Naive thymus-derived CD4-positive, alpha-beta T cell (primary cell): ENCODE measurements around the gene KCNH1. TPM values are rescaled to one million over a fixed set of nuclear protein-coding genes. Genes with fewer than 3 reads are reported as not detected.

Experiments used
- ATAC-seq: fragments of 150-1000 bp; cut with Tn5 transposase; 2 replicates; pipeline ENCODE4 v1.10.0; 2021; ENCODE audit warnings: mild to moderate bottlenecking, moderate library complexity
- CTCF ChIA-PET: fragments of 350-600 bp; sonication (Branson Sonifier 250); formaldehyde crosslinking; loops from one replicate; lab custom pipeline; 2021; ENCODE audit warnings: antibody characterized with exemption; lab: Charles Lee
- POLR2A ChIA-PET: fragments of 350-600 bp; sonication (Branson Sonifier 250); formaldehyde crosslinking; loops from one replicate; lab custom pipeline; 2021; ENCODE audit warnings: antibody characterized with exemption, inconsistent platforms; lab: Charles Lee
- DNase-seq, 9 donors: peaks; one replicate each; pipeline versions ENCODE4 v3.0.0 to v3.0.0-alpha.2; 2020 to 2022; ENCODE audit warnings: mixed read lengths in 1 of 9
- H3K27ac ChIP-seq: one replicate; pipeline ENCODE4 v1.7.0; 2013; ENCODE audit warnings: mild to moderate bottlenecking, low read depth, low read length, moderate library complexity
- H3K27me3 ChIP-seq, 2 donors: one replicate each; pipeline ENCODE4 v1.7.0; 2013; ENCODE audit warnings: low read length in 2 of 2, mild to moderate bottlenecking in 2 of 2, moderate library complexity in 2 of 2; ENCODE audit not compliant: control insufficient read depth in 2 of 2, insufficient read depth in 2 of 2
- H3K36me3 ChIP-seq, 3 experiments: 1 replicate in 2 of 3; 2 replicates in 1 of 3; pipeline ENCODE4 v1.7.0; 2013; ENCODE audit warnings: low read length in 3 of 3, mild to moderate bottlenecking in 3 of 3, moderate library complexity in 1 of 3; ENCODE audit not compliant: insufficient read depth in 3 of 3, control insufficient read depth in 2 of 3
- H3K4me1 ChIP-seq, 2 donors: one replicate each; pipeline ENCODE4 v1.7.0; 2013; ENCODE audit warnings: low read length in 2 of 2, mild to moderate bottlenecking in 2 of 2, moderate library complexity in 1 of 2; ENCODE audit not compliant: control insufficient read depth in 2 of 2, insufficient read depth in 2 of 2
- H3K4me3 ChIP-seq: 2 replicates; pipeline ENCODE4 v1.7.0; 2013; ENCODE audit warnings: mild to moderate bottlenecking, low read length
- H3K9me3 ChIP-seq, 3 experiments: 1 replicate in 2 of 3; 2 replicates in 1 of 3; pipeline ENCODE4 v1.7.0; 2013; ENCODE audit warnings: low read length in 3 of 3; ENCODE audit not compliant: control insufficient read depth in 2 of 3
- H3K27ac Mint-ChIP-seq, 9 donors: one replicate each; pipeline ENCODE4 v1.8.0; 2020 to 2022; ENCODE audit warnings: mixed read lengths in 9 of 9, mild to moderate bottlenecking in 8 of 9, moderate library complexity in 5 of 9, inconsistent platforms in 2 of 9
- H3K27me3 Mint-ChIP-seq, 5 donors: one replicate each; pipeline ENCODE4 v1.8.0; 2021 to 2022; ENCODE audit warnings: mixed read lengths in 5 of 5, mild to moderate bottlenecking in 1 of 5
- H3K36me3 Mint-ChIP-seq, 5 donors: one replicate each; pipeline ENCODE4 v1.8.0; 2020 to 2022; ENCODE audit warnings: mixed read lengths in 5 of 5, mild to moderate bottlenecking in 3 of 5, inconsistent platforms in 1 of 5
- H3K4me1 Mint-ChIP-seq, 7 donors: one replicate each; pipeline ENCODE4 v1.8.0; 2020 to 2022; ENCODE audit warnings: mixed read lengths in 7 of 7, mild to moderate bottlenecking in 3 of 7, inconsistent platforms in 1 of 7
- H3K4me3 Mint-ChIP-seq, 10 donors: one replicate each; pipeline ENCODE4 v1.8.0; 2020 to 2022; ENCODE audit warnings: mild to moderate bottlenecking in 10 of 10, mixed read lengths in 10 of 10, moderate library complexity in 6 of 10, inconsistent platforms in 2 of 10
- H3K9me3 Mint-ChIP-seq, 11 donors: one replicate each; pipeline ENCODE4 v1.8.0; 2020 to 2022; ENCODE audit warnings: mixed read lengths in 11 of 11, mild to moderate bottlenecking in 4 of 11, inconsistent platforms in 1 of 11, moderate library complexity in 1 of 11
- intact Hi-C, 2 donors: fragments of 100-400 bp; cut with micrococcal nuclease; formaldehyde crosslinking; loops; one replicate each; pipeline ENCODE4 v1.15.1; 2023
- polyA plus RNA-seq, 2 donors: library from polyadenylated mRNA; unstranded; fragments of 300-500 nt; fragmentation: Illumina TruSeq; gene quantifications; one replicate each; pipeline ENCODE4 v1.2.3, GENCODE V29; 2021
- total RNA-seq, 6 experiments: library from RNA in 5 of 6; stranded (reverse) in 5 of 6; gene quantifications; 1 replicate in 5 of 6; 2 replicates in 1 of 6; pipeline ENCODE4 v1.2.3 and lab custom pipeline; 2021 to 2026

The KCNH1 gene
- not detected for total RNA-seq
- polyA plus RNA-seq = not detected
- not detected for total RNA-seq (lab: John Stamatoyannopoulos, UW)

GRCh38 chr1:211133836-211134669 lies at the start of gene KCNH1:
TSS of gene KCNH1 (minus strand) at chr1:211134148. CDS start at chr1:211133945, 203 bp downstream.
- H3K27ac ChIP-seq = no peak within 1 kb of the TSS
- no peaks in the 10 kb centered on the region for H3K9me3 Mint-ChIP-seq
- H3K4me1 Mint-ChIP-seq = peaks cover 0 to 10% (median 7%) of the 10 kb centered on the region in 7 donors
- peak; percentile 93 for ATAC-seq
- H3K27me3 Mint-ChIP-seq = peaks cover 19 to 89% (median 64%) of the 10 kb centered on the region in 5 donors
- peaks cover 3 to 5% of the 10 kb centered on the region in 2 donors for H3K4me1 ChIP-seq
- intact Hi-C loops = loop anchor here (1.0 to 10.0 kb wide), 6 partner anchors 91 to 1269 kb away; partner anchors contain the start of gene RCOR3 (in 1 of the 2)
- peaks cover 0 to 6% of the 10 kb centered on the region in 2 donors for H3K27me3 ChIP-seq
- no peak within 1 kb of the TSS for H3K27ac Mint-ChIP-seq
- ChIA-PET CTCF (interaction anchor here (0.6 to 1.3 kb wide), 5 partner anchors 9 to 727 kb away, joined by 3 to 5 read pairs (median 4); no protein-coding TSS in a partner anchor), POLR2A (interaction anchor here (0.6 to 1.9 kb wide), 2 partner anchors 117 to 124 kb away, joined by 3 to 7 read pairs; no protein-coding TSS in a partner anchor)
- no peaks in the 10 kb centered on the region for H3K9me3 ChIP-seq
- peak; percentile 55 to 81 (median 71) for DNase-seq
- peak within 1 kb of the TSS; percentile 50 for H3K4me3 ChIP-seq
- H3K4me3 Mint-ChIP-seq = peak within 1 kb of the TSS; percentile 65 to 88 (median 78)
- no peaks in the 10 kb centered on the region for H3K36me3 Mint-ChIP-seq
- H3K36me3 ChIP-seq = no peaks in the 10 kb centered on the region

GRCh38 chr1:211182746-211183145 lies 48.8 kb upstream of the KCNH1 start:
- intact Hi-C loops = no loop called here
- Mint-ChIP-seq H3K4me3 (no peak overlapping the region), H3K27ac (no peak overlapping the region), H3K4me1 (no peaks in the 10 kb centered on the region), H3K9me3 (no peaks in the 10 kb centered on the region), H3K27me3 (peaks cover 0 to 8% (median 0%) of the 10 kb centered on the region in 5 donors), H3K36me3 (no peaks in the 10 kb centered on the region)
- Histone ChIP-seq H3K36me3 (no peaks in the 10 kb centered on the region), H3K9me3 (no peaks in the 10 kb centered on the region), H3K27me3 (no peaks in the 10 kb centered on the region), H3K4me1 (no peaks in the 10 kb centered on the region), H3K4me3 (no peak overlapping the region), H3K27ac (no peak overlapping the region)
- no peak for ATAC-seq
- no peak for DNase-seq
- ChIA-PET CTCF (interaction anchor here (0.6 kb wide), 1 partner anchor 53 kb away, joined by 4 read pairs; no protein-coding TSS in a partner anchor), POLR2A (no interaction called here)

- H3K4me3 Mint-ChIP-seq = no peak overlapping the region
Measured at GRCh38 chr1:211174375-211174774, 40.4 kb upstream of the KCNH1 start.

GRCh38 chr1:211172657-211173056 lies 38.7 kb upstream of the KCNH1 start:
- Histone ChIP-seq H3K36me3 (no peaks in the 10 kb centered on the region), H3K27ac (no peak overlapping the region), H3K27me3 (no peaks in the 10 kb centered on the region), H3K9me3 (peaks cover 0 to 25% (median 0%) of the 10 kb centered on the region in 3 experiments), H3K4me3 (no peak overlapping the region), H3K4me1 (no peaks in the 10 kb centered on the region)
- peaks cover 0 to 13% (median 10%) of the 10 kb centered on the region in 5 donors for H3K36me3 Mint-ChIP-seq
- ChIA-PET CTCF (no interaction called here), POLR2A (no interaction called here)
- no peak overlapping the region for H3K27ac Mint-ChIP-seq
- no peaks in the 10 kb centered on the region for H3K4me1 Mint-ChIP-seq
- H3K27me3 Mint-ChIP-seq = peaks cover 6 to 20% (median 8%) of the 10 kb centered on the region in 5 donors
- intact Hi-C loops = no loop called here
- DNase-seq (no peak), ATAC-seq (no peak)
- peaks cover 6 to 57% (median 24%) of the 10 kb centered on the region in 11 donors for H3K9me3 Mint-ChIP-seq
- H3K4me3 Mint-ChIP-seq = no peak overlapping the region

More at GRCh38 chr1:211174375-211174774, 40.4 kb upstream of the KCNH1 start:
- no peaks in the 10 kb centered on the region for H3K36me3 ChIP-seq
- H3K27me3 Mint-ChIP-seq = peaks cover 0 to 20% (median 5%) of the 10 kb centered on the region in 5 donors
- H3K4me1 ChIP-seq = no peaks in the 10 kb centered on the region
- CTCF ChIA-PET = no interaction called here
- no peak overlapping the region for H3K4me3 ChIP-seq
- DNase-seq (no peak), ATAC-seq (no peak)
- H3K9me3 Mint-ChIP-seq = peaks cover 5 to 40% (median 15%) of the 10 kb centered on the region in 11 donors
- H3K27me3 ChIP-seq = no peaks in the 10 kb centered on the region
- H3K9me3 ChIP-seq = peaks cover 0 to 14% (median 0%) of the 10 kb centered on the region in 3 experiments
- peaks cover 0 to 8% (median 5%) of the 10 kb centered on the region in 5 donors for H3K36me3 Mint-ChIP-seq
- intact Hi-C loops = no loop called here
- H3K27ac ChIP-seq = no peak overlapping the region
- H3K4me1 Mint-ChIP-seq = no peaks in the 10 kb centered on the region
- no peak overlapping the region for H3K27ac Mint-ChIP-seq
- POLR2A ChIA-PET = no interaction called here

- peaks cover 6 to 70% (median 29%) of the 10 kb centered on the region in 11 donors for H3K9me3 Mint-ChIP-seq
- intact Hi-C loops = no loop called here
- H3K27ac ChIP-seq = no peak overlapping the region
- H3K36me3 Mint-ChIP-seq = peaks cover 0 to 22% (median 15%) of the 10 kb centered on the region in 5 donors
- H3K4me1 Mint-ChIP-seq = no peaks in the 10 kb centered on the region
- H3K4me1 ChIP-seq = no peaks in the 10 kb centered on the region
- POLR2A ChIA-PET = no interaction called here
- H3K4me3 Mint-ChIP-seq = no peak overlapping the region
- no peak overlapping the region for H3K4me3 ChIP-seq
- H3K36me3 ChIP-seq = no peaks in the 10 kb centered on the region
- CTCF ChIA-PET = no interaction called here
- peaks cover 0 to 25% (median 0%) of the 10 kb centered on the region in 3 experiments for H3K9me3 ChIP-seq
- DNase-seq (no peak), ATAC-seq (no peak)
- H3K27me3 ChIP-seq = no peaks in the 10 kb centered on the region
- peaks cover 14 to 34% (median 17%) of the 10 kb centered on the region in 5 donors for H3K27me3 Mint-ChIP-seq
- H3K27ac Mint-ChIP-seq = no peak overlapping the region
Measured at GRCh38 chr1:211169353-211169752, 35.4 kb upstream of the KCNH1 start.

GRCh38 chr1:211158866-211159265 lies 24.9 kb upstream of the KCNH1 start:
- no peak for DNase-seq
- peaks cover 1 to 12% (median 7%) of the 10 kb centered on the region in 5 donors for H3K36me3 Mint-ChIP-seq
- intact Hi-C loops = no loop called here

More at GRCh38 chr1:211158866-211159265, 24.9 kb upstream of the KCNH1 start:
- Histone ChIP-seq H3K4me1 (no peaks in the 10 kb centered on the region), H3K9me3 (no peaks in the 10 kb centered on the region), H3K27me3 (no peaks in the 10 kb centered on the region), H3K4me3 (no peak overlapping the region), H3K36me3 (no peaks in the 10 kb centered on the region), H3K27ac (no peak overlapping the region)
- H3K27me3 Mint-ChIP-seq = peaks cover 0 to 15% (median 7%) of the 10 kb centered on the region in 5 donors
- peaks cover 0 to 5% (median 0%) of the 10 kb centered on the region in 7 donors for H3K4me1 Mint-ChIP-seq
- CTCF ChIA-PET = no interaction called here
- no peak for ATAC-seq
- no peak overlapping the region for H3K4me3 Mint-ChIP-seq
- no peak overlapping the region for H3K27ac Mint-ChIP-seq
- POLR2A ChIA-PET = no interaction called here
- H3K9me3 Mint-ChIP-seq = peaks cover 10 to 21% (median 15%) of the 10 kb centered on the region in 11 donors
